Measurements from ENCODE around the gene PPIE.
"Not testable (repeated sequence)": the region's sequence is repeated elsewhere in the genome, so short reads cannot be mapped to it uniquely, and the experiment has no call there.

Gene PPIE

DNA sequence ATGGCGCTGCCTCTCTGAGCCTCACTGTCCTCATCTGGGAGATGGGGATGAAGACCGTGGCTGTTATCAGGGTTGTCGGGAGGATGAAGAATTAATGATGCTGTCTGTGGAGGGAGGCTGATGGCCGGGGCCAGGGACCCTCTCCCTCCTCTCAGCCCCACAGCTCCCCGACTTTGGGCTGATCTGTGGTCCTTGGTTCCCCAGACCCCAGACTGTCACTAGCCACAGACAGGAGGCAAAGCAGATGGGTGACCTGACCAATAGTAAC, 48.4 kb downstream of the PPIE start:
- H3K4me1 Mint-ChIP-seq (ENCODE audit: low read depth); H3K9me3 Mint-ChIP-seq; DNase-seq (ENCODE audit: low spot score); H3K27ac Mint-ChIP-seq; H3K36me3 Mint-ChIP-seq (ENCODE audit: low read depth): not testable (repeated sequence)
- Mint-ChIP-seq H3K4me3 (peak overlapping the region; percentile 46), H3K27me3 (ENCODE audit: low read depth) (peaks cover 29% of the 10 kb centered on the region)

- no peaks in the 10 kb centered on the region for H3K36me3 Mint-ChIP-seq (ENCODE audit: low read depth)
- no peaks in the 10 kb centered on the region for H3K9me3 Mint-ChIP-seq
- DNase-seq (ENCODE audit: low spot score): no peak
These were observed 48.8 kb downstream of the PPIE start for GRCh38 chr1:39787468-39787867.

GRCh38 chr1:39787964-39788363, 49.3 kb downstream of the PPIE start:
- H3K4me1 Mint-ChIP-seq (ENCODE audit: low read depth); H3K36me3 Mint-ChIP-seq (ENCODE audit: low read depth); H3K27ac Mint-ChIP-seq; H3K9me3 Mint-ChIP-seq; DNase-seq (ENCODE audit: low spot score): not testable (repeated sequence)
- Mint-ChIP-seq H3K4me3 (peak overlapping the region; percentile 18), H3K27me3 (ENCODE audit: low read depth) (peaks cover 35% of the 10 kb centered on the region)

More at GRCh38 chr1:39787468-39787867, 48.8 kb downstream of the PPIE start:
- peak overlapping the region; percentile 46 for H3K4me3 Mint-ChIP-seq
- no peak overlapping the region for H3K27ac Mint-ChIP-seq
- H3K4me1 Mint-ChIP-seq (ENCODE audit: low read depth): peaks cover 4% of the 10 kb centered on the region
- peaks cover 30% of the 10 kb centered on the region for H3K27me3 Mint-ChIP-seq (ENCODE audit: low read depth)

DNA sequence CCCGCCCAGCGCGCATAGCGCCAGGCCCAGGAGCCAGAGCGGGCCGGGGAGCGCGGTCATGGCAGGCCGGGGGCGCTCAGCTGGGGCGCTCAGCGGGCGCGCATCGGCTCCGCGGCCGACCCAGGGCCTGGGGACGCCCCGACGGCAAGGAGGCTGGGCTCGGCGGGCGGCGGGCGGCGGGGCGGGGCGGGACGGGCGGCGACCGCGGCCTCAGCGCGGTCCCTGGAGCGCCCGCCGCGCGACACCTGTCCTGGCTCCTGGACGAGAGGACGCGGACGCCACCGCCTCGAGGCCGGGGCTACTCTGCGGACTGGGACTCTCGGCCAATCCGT, 49.7 kb downstream of the PPIE start:
- H3K27ac Mint-ChIP-seq: no peak overlapping the region
- no peaks in the 10 kb centered on the region for H3K9me3 Mint-ChIP-seq
- H3K4me3 Mint-ChIP-seq: no peak overlapping the region

DNA sequence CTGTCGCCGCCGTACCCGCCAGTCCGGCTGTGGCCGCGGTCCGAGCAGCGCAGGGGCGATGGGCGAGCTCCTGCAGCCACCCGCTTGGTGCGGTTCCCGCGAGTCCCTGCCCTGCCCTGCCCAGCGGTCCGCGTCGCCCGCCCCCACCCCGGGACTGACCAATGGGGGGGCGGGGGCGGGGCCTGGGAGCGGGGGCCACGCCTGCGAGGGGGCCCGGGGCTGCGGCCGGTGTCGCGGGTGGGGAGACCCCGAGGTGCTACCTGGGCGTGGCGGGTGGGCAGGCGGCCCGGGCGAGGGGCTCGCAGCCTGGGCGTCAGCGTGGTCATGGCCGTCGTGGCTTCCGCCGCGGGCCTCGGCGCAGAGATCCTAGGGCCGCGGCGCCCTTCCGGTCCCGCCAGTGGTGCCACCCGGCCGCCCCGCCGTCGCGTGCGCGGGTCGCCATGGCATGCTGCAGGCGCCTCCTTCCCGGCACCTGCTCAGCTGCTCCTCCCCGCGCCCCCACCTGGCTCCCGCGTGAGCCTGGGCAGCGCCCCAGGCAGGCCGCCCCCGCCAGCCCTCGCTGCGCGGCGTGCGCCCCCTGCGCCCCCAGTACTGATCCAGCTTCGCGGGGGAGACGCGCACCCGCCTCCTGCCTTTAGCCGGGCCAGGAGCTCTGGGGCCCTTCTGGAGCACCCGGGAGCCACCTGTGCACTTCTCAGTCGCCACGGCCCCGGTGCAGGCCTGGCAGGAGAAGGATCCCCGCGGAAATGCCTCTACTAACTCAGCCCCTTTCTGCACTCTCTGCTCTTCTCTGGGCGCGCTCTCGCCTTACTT, 50.3 kb downstream of the PPIE start, which contains the start of gene BMP8B:
TSS of gene BMP8B (minus strand) at position 108 of the 813 bp plus-strand sequence. CDS start 380 bp downstream, outside the sequence.
- peak; percentile 53 for DNase-seq (ENCODE audit: low spot score)
- H3K27ac Mint-ChIP-seq: peak within 1 kb of the TSS; percentile 49
- H3K9me3 Mint-ChIP-seq: no peaks in the 10 kb centered on the region
- H3K27me3 Mint-ChIP-seq (ENCODE audit: low read depth): peaks cover 31% of the 10 kb centered on the region
- peaks cover 6% of the 10 kb centered on the region for H3K4me1 Mint-ChIP-seq (ENCODE audit: low read depth)
- H3K36me3 Mint-ChIP-seq (ENCODE audit: low read depth): no peaks in the 10 kb centered on the region
- peak within 1 kb of the TSS; percentile 77 for H3K4me3 Mint-ChIP-seq

More for the DNA sequence above, 49.7 kb downstream of the PPIE start:
- Mint-ChIP-seq H3K36me3 (ENCODE audit: low read depth) (no peaks in the 10 kb centered on the region), H3K4me1 (ENCODE audit: low read depth) (peaks cover 6% of the 10 kb centered on the region), H3K27me3 (ENCODE audit: low read depth) (peaks cover 31% of the 10 kb centered on the region)
- no peak for DNase-seq (ENCODE audit: low spot score)

DNA sequence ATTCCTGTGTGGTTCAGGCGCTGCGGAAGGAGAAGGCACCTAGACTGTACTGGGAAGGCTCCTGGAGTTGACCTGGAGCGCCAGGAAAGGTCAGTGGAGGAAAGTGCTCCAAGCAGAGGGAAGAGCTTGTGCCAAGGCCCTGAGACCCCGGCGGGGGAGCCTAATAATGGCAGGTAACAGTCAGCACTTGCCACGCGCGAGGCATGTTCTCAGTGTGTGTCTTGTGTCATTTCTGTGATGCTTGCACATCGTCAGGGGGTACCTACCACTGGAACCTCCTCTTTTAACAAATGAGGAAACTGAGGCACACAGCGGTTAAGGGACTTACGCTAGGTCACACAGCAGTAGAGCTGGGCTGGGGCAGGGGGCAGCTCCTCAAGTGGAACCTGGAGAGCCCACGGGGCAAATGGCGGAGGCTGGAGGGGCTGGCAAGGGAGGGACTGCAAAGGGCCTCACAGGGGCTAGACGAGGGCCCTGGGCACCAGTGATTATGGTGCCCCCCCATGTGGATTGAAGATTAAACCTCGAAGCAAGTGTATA, 51.0 kb downstream of the PPIE start:
- DNase-seq (ENCODE audit: low spot score): no peak
- peaks cover 31% of the 10 kb centered on the region for H3K27me3 Mint-ChIP-seq (ENCODE audit: low read depth)
- H3K4me3 Mint-ChIP-seq: peak overlapping the region; percentile 77
- peak overlapping the region; percentile 49 for H3K27ac Mint-ChIP-seq
- H3K36me3 Mint-ChIP-seq (ENCODE audit: low read depth): no peaks in the 10 kb centered on the region
- H3K4me1 Mint-ChIP-seq (ENCODE audit: low read depth): peaks cover 6% of the 10 kb centered on the region
- no peaks in the 10 kb centered on the region for H3K9me3 Mint-ChIP-seq

- Mint-ChIP-seq H3K36me3 (ENCODE audit: low read depth) (no peaks in the 10 kb centered on the region), H3K27me3 (ENCODE audit: low read depth) (peaks cover 24% of the 10 kb centered on the region)
- DNase-seq (ENCODE audit: low spot score): no peak
These were observed 53.2 kb downstream of the PPIE start for GRCh38 chr1:39791838-39792237.

GRCh38 chr1:39795651-39796050, 57.0 kb downstream of the PPIE start:
- Mint-ChIP-seq H3K4me1 (ENCODE audit: low read depth) (peaks cover 14% of the 10 kb centered on the region), H3K27me3 (ENCODE audit: low read depth) (peaks cover 10% of the 10 kb centered on the region), H3K9me3 (no peaks in the 10 kb centered on the region), H3K27ac (no peak overlapping the region), H3K4me3 (no peak overlapping the region), H3K36me3 (ENCODE audit: low read depth) (peaks cover 5% of the 10 kb centered on the region)
- DNase-seq (ENCODE audit: low spot score): no peak

More at GRCh38 chr1:39791838-39792237, 53.2 kb downstream of the PPIE start:
- Mint-ChIP-seq H3K4me1 (ENCODE audit: low read depth) (peaks cover 6% of the 10 kb centered on the region), H3K9me3 (no peaks in the 10 kb centered on the region), H3K4me3 (no peak overlapping the region), H3K27ac (no peak overlapping the region)

- DNase-seq (ENCODE audit: low spot score): peak; percentile 81
- H3K27me3 Mint-ChIP-seq (ENCODE audit: low read depth); H3K36me3 Mint-ChIP-seq (ENCODE audit: low read depth); H3K9me3 Mint-ChIP-seq: not testable (repeated sequence)
- Mint-ChIP-seq H3K4me3 (peak overlapping the region; percentile 71), H3K27ac (peak overlapping the region; percentile 89), H3K4me1 (ENCODE audit: low read depth) (peaks cover 11% of the 10 kb centered on the region)
These were observed 60.4 kb downstream of the PPIE start for GRCh38 chr1:39798859-39799769.

DNA sequence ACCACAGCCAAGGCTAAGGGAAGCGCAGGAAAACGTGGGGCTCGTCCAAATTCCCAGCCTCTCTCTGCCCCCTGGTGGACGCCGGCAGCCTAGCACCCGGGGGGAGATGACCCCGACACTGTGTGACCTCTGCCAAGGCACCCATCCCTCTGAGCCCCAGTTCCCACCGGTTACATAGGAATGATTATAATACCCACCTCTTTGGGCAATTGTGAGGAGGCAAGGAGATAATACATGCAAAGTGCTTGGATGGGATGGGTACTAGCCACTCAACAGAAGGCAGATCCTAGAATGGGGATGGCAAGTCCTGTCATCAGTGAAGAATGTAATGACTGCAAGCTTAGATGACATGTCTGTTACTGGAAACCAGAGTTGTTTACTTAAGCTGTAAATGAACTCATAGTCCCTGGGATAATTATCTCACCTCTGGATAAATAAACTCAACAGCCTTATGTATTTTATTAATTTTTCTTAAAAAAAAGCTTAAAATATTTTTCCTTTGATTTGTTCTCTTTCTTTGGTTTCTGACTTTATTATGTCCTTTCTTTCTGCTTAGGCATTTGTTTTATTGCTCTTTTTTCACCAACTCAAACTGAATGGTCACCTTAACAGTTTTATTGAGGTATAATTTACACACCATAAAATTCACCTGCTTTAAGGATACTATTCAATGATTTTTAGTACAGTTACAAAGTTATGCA, 61.2 kb downstream of the PPIE start:
- peaks cover 11% of the 10 kb centered on the region for H3K4me1 Mint-ChIP-seq (ENCODE audit: low read depth)
- peaks cover under 1% of the 10 kb centered on the region for H3K9me3 Mint-ChIP-seq
- DNase-seq (ENCODE audit: low spot score): peak; percentile 58
- H3K27ac Mint-ChIP-seq: peak overlapping the region; percentile 89
- H3K36me3 Mint-ChIP-seq (ENCODE audit: low read depth): peaks cover 5% of the 10 kb centered on the region
- H3K4me3 Mint-ChIP-seq: peak overlapping the region; percentile 71
- H3K27me3 Mint-ChIP-seq (ENCODE audit: low read depth): peaks cover 3% of the 10 kb centered on the region

- no peak overlapping the region for H3K4me3 Mint-ChIP-seq
- H3K4me1 Mint-ChIP-seq (ENCODE audit: low read depth): peaks cover 11% of the 10 kb centered on the region
- peaks cover 5% of the 10 kb centered on the region for H3K27me3 Mint-ChIP-seq (ENCODE audit: low read depth)
- peaks cover 5% of the 10 kb centered on the region for H3K36me3 Mint-ChIP-seq (ENCODE audit: low read depth)
- no peak overlapping the region for H3K27ac Mint-ChIP-seq
- no peak for DNase-seq (ENCODE audit: low spot score)
- peaks cover 4% of the 10 kb centered on the region for H3K9me3 Mint-ChIP-seq
These were observed 61.8 kb downstream of the PPIE start for GRCh38 chr1:39800471-39800835.

- Mint-ChIP-seq H3K4me1 (ENCODE audit: low read depth) (peaks cover 11% of the 10 kb centered on the region), H3K36me3 (ENCODE audit: low read depth) (peaks cover 5% of the 10 kb centered on the region), H3K27me3 (ENCODE audit: low read depth) (peaks cover 7% of the 10 kb centered on the region), H3K9me3 (peaks cover 4% of the 10 kb centered on the region), H3K4me3 (no peak overlapping the region), H3K27ac (no peak overlapping the region)
- no peak for DNase-seq (ENCODE audit: low spot score)
These were observed 64.0 kb downstream of the PPIE start for GRCh38 chr1:39802496-39803260.

DNA sequence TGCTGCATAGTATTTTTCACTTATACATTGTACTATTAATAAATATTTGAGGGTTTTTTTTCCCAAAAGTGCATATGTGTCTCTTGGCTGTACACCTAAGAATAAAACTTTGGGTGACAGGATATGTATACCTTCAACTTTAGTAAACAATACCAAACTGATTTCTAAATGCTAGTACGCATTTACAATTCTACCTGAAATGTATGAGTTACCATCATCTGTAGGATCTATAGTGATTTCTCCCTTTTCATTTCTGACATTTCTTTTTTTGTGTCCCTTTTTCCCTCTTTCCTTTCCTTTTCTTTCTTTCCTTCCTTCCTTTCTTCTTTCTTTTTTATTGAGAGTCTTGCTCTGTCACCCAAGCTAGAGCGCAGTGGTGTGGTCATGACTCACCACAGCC, 66.7 kb downstream of the PPIE start:
- Mint-ChIP-seq H3K4me1 (ENCODE audit: low read depth) (no peaks in the 10 kb centered on the region), H3K36me3 (ENCODE audit: low read depth) (no peaks in the 10 kb centered on the region), H3K4me3 (no peak overlapping the region), H3K9me3 (peaks cover 4% of the 10 kb centered on the region), H3K27ac (no peak overlapping the region), H3K27me3 (ENCODE audit: low read depth) (peaks cover 7% of the 10 kb centered on the region)
- DNase-seq (ENCODE audit: low spot score): no peak

Measured in T-helper 2 cell treated with Interferon-gamma antibody and Interleukin-4, amounts not matched to agents 5 μg/mL and 100 μg/mL, for 36 hours (primary cell).